ENCODE measurements around the gene HECTD3.

DNA sequence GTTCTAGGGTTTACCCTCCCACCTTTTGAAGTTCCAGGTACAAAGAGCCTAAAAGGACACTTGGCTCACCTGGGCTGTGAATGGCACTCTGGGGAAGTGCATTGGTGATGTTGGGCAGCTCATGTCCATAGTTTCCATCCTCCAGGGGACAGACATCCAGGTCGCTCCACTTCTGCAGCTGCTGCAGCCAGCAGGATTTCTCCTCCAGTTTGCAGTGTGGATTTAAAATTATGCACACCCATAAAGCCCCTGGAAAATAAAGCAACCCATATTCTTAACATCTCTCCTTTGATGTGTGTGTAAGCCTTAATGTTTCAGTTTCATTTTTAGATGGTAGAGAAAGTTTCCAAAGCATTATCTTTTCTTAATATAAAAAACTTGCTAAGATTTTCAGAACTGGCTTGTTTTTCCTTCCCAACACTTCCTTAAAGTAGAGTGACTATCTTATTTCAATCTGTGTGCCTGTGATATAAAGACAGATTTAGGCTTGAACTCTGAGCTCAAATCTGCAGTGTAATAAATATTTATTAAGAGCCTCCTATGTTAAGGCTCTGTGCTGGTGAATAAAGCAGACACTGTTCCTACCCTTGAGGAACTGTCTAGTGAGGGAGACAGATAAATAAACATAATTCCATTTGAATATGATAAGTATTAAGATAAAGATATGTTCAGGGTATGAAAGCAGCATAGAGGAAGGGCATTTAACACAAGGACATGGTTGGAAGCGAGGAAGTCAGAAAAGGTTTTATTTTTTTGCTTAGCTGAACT lies 40.1 kb upstream of the HECTD3 start:
- TF ChIP-seq, protein P1, sequence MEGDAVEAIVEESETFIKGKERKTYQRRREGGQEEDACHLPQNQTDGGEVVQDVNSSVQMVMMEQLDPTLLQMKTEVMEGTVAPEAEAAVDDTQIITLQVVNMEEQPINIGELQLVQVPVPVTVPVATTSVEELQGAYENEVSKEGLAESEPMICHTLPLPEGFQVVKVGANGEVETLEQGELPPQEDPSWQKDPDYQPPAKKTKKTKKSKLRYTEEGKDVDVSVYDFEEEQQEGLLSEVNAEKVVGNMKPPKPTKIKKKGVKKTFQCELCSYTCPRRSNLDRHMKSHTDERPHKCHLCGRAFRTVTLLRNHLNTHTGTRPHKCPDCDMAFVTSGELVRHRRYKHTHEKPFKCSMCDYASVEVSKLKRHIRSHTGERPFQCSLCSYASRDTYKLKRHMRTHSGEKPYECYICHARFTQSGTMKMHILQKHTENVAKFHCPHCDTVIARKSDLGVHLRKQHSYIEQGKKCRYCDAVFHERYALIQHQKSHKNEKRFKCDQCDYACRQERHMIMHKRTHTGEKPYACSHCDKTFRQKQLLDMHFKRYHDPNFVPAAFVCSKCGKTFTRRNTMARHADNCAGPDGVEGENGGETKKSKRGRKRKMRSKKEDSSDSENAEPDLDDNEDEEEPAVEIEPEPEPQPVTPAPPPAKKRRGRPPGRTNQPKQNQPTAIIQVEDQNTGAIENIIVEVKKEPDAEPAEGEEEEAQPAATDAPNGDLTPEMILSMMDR (IDR thresholded peaks at IDR 0.05): no peak
- TF ChIP-seq POLR2AphosphoS5 (IDR thresholded peaks at IDR 0.05) (no peak), EP300 (IDR thresholded peaks at IDR 0.05) (no peak), POLR2A (IDR thresholded peaks at IDR 0.05) (no peak)

All from stomach (tissue), 4 donors.